Natural killer cell treated with Interleukin-12 subunit alpha and Interleukin-12 subunit beta and Interleukin-15 and Interleukin-18, amount 100 ng/mL, for 72 hours (primary cell): ENCODE results near the gene SOX1. TPM values are rescaled to one million over a fixed set of nuclear protein-coding genes. Genes with fewer than 3 reads are reported as not detected.
A peak's percentile ranks its signal among the peaks of the same experiment; 100 is the strongest.

Experiments used
- ATAC-seq, 2 donors: fragments of 150-1000 bp; cut with Tn5 transposase in 1 of 2; sonication (Bioruptor Pico), chemical (Tn5 transposase) in 1 of 2; 2 replicates each; pipeline ENCODE4 v1.10.0; 2021
- DNase-seq: peaks from one replicate; pipeline ENCODE4 v3.0.0; 2022; ENCODE audit warnings: low spot score
- H3K27ac Mint-ChIP-seq, 2 donors: 1 replicate in 1 of 2; 2 replicates in 1 of 2; pipeline ENCODE4 v1.8.0; 2022; ENCODE audit warnings: mixed read lengths in 2 of 2, mild to moderate bottlenecking in 1 of 2, moderate library complexity in 1 of 2
- H3K27me3 Mint-ChIP-seq, 2 donors: 1 replicate in 1 of 2; 2 replicates in 1 of 2; pipeline ENCODE4 v1.8.0; 2022; ENCODE audit warnings: mixed read lengths in 2 of 2
- H3K36me3 Mint-ChIP-seq: one replicate; pipeline ENCODE4 v1.8.0; 2022; ENCODE audit warnings: mixed read lengths
- H3K4me1 Mint-ChIP-seq, 2 donors: 1 replicate in 1 of 2; 2 replicates in 1 of 2; pipeline ENCODE4 v1.8.0; 2022; ENCODE audit warnings: low read depth in 2 of 2, mixed read lengths in 2 of 2, mild to moderate bottlenecking in 1 of 2
- H3K4me3 Mint-ChIP-seq: one replicate; pipeline ENCODE4 v1.8.0; 2022; ENCODE audit warnings: mixed read lengths
- H3K9me3 Mint-ChIP-seq: 2 replicates; pipeline ENCODE4 v1.8.0; 2022; ENCODE audit warnings: mixed read lengths
- total RNA-seq, 2 donors: library from RNA; stranded (reverse); gene quantifications; one replicate each; pipeline ENCODE4 v1.2.3, GENCODE V29; 2022

The SOX1 gene
- total RNA-seq, 2 donors from 2014 or later, result not detected

GRCh38 chr13:112071723-112072533 lies 5.0 kb downstream of the SOX1 start:
- ATAC-seq, result no peak
- Mint-ChIP-seq H3K27me3 (peaks cover 40 to 66% of the 10 kb centered on the region in 2 donors), H3K9me3 (no peaks in the 10 kb centered on the region), H3K27ac (no peak overlapping the region), H3K36me3 (peaks cover 17% of the 10 kb centered on the region), H3K4me1 (peaks cover 0 to 5% of the 10 kb centered on the region in 2 donors), H3K4me3 (no peak overlapping the region)
- DNase-seq, result no peak

- H3K27ac Mint-ChIP-seq, result no peak overlapping the region
- peaks cover 40 to 69% of the 10 kb centered on the region in 2 donors for H3K27me3 Mint-ChIP-seq
- DNase-seq, result no peak
- ATAC-seq, result no peak
- peaks cover 0 to 5% of the 10 kb centered on the region in 2 donors for H3K4me1 Mint-ChIP-seq
- H3K36me3 Mint-ChIP-seq, result peaks cover 17% of the 10 kb centered on the region
- H3K4me3 Mint-ChIP-seq, result no peak overlapping the region
- H3K9me3 Mint-ChIP-seq, result no peaks in the 10 kb centered on the region
Measured at GRCh38 chr13:112072534-112073244, 5.7 kb downstream of the SOX1 start.

- peaks cover 0 to 5% of the 10 kb centered on the region in 2 donors for H3K4me1 Mint-ChIP-seq
- H3K9me3 Mint-ChIP-seq, result no peaks in the 10 kb centered on the region
- peaks cover 17% of the 10 kb centered on the region for H3K36me3 Mint-ChIP-seq
- ATAC-seq (no peak), DNase-seq (no peak)
- H3K27ac Mint-ChIP-seq, result no peak overlapping the region
- H3K27me3 Mint-ChIP-seq, result peaks cover 40 to 69% of the 10 kb centered on the region in 2 donors
- no peak overlapping the region for H3K4me3 Mint-ChIP-seq
Measured at GRCh38 chr13:112073245-112074138, 6.5 kb downstream of the SOX1 start.

- Mint-ChIP-seq H3K36me3 (peaks cover 12% of the 10 kb centered on the region), H3K4me3 (no peak overlapping the region), H3K27me3 (peaks cover 39 to 64% of the 10 kb centered on the region in 2 donors), H3K27ac (no peak overlapping the region), H3K4me1 (peaks cover 0 to 5% of the 10 kb centered on the region in 2 donors), H3K9me3 (no peaks in the 10 kb centered on the region)
- ATAC-seq (no peak), DNase-seq (no peak)
Measured at GRCh38 chr13:112074139-112074865, 7.4 kb downstream of the SOX1 start.

GRCh38 chr13:112077729-112078128 lies 10.8 kb downstream of the SOX1 start:
- Mint-ChIP-seq H3K4me1 (peaks cover 0 to 3% of the 10 kb centered on the region in 2 donors), H3K4me3 (no peak overlapping the region), H3K9me3 (no peaks in the 10 kb centered on the region), H3K36me3 (no peaks in the 10 kb centered on the region), H3K27ac (no peak overlapping the region), H3K27me3 (peaks cover 25 to 43% of the 10 kb centered on the region in 2 donors)
- ATAC-seq (no peak), DNase-seq (no peak)

GRCh38 chr13:112078216-112078615 lies 11.3 kb downstream of the SOX1 start:
- DNase-seq (no peak), ATAC-seq (no peak)
- Mint-ChIP-seq H3K27ac (no peak overlapping the region), H3K36me3 (no peaks in the 10 kb centered on the region), H3K9me3 (no peaks in the 10 kb centered on the region), H3K27me3 (peaks cover 25 to 43% of the 10 kb centered on the region in 2 donors), H3K4me1 (peaks cover 0 to 3% of the 10 kb centered on the region in 2 donors), H3K4me3 (no peak overlapping the region)

GRCh38 chr13:112078879-112079531 lies 12.1 kb downstream of the SOX1 start:
- peaks cover 6% of the 10 kb centered on the region for H3K9me3 Mint-ChIP-seq
- no peaks in the 10 kb centered on the region for H3K4me1 Mint-ChIP-seq
- no peak for ATAC-seq
- no peak overlapping the region for H3K4me3 Mint-ChIP-seq
- H3K36me3 Mint-ChIP-seq, result peaks cover 6% of the 10 kb centered on the region
- H3K27ac Mint-ChIP-seq, result no peak overlapping the region
- no peak for DNase-seq
- peaks cover 23 to 43% of the 10 kb centered on the region in 2 donors for H3K27me3 Mint-ChIP-seq

- ATAC-seq (no peak), DNase-seq (no peak)
- H3K36me3 Mint-ChIP-seq, result peaks cover 13% of the 10 kb centered on the region
- no peak overlapping the region for H3K4me3 Mint-ChIP-seq
- no peaks in the 10 kb centered on the region for H3K4me1 Mint-ChIP-seq
- peaks cover 11% of the 10 kb centered on the region for H3K9me3 Mint-ChIP-seq
- H3K27me3 Mint-ChIP-seq, result peaks cover 21 to 43% of the 10 kb centered on the region in 2 donors
- no peak overlapping the region for H3K27ac Mint-ChIP-seq
Measured at GRCh38 chr13:112079696-112080095, 12.7 kb downstream of the SOX1 start.

- Mint-ChIP-seq H3K27ac (no peak overlapping the region), H3K4me1 (no peaks in the 10 kb centered on the region), H3K36me3 (peaks cover 20% of the 10 kb centered on the region), H3K9me3 (peaks cover 11% of the 10 kb centered on the region), H3K27me3 (peaks cover 22 to 41% of the 10 kb centered on the region in 2 donors), H3K4me3 (no peak overlapping the region)
- DNase-seq, result no peak
- no peak for ATAC-seq
Measured at GRCh38 chr13:112083971-112084370, 17.0 kb downstream of the SOX1 start.

- no peaks in the 10 kb centered on the region for H3K9me3 Mint-ChIP-seq
- peaks cover 24 to 39% of the 10 kb centered on the region in 2 donors for H3K27me3 Mint-ChIP-seq
- DNase-seq (no peak), ATAC-seq (peak in 1 of 2 donors; percentile 33)
- H3K27ac Mint-ChIP-seq, result no peak overlapping the region
- no peaks in the 10 kb centered on the region for H3K36me3 Mint-ChIP-seq
- no peaks in the 10 kb centered on the region for H3K4me1 Mint-ChIP-seq
- H3K4me3 Mint-ChIP-seq, result no peak overlapping the region
Measured at GRCh38 chr13:112092453-112092852, 25.5 kb downstream of the SOX1 start.

GRCh38 chr13:112095354-112095753 lies 28.4 kb downstream of the SOX1 start:
- no peak overlapping the region for H3K27ac Mint-ChIP-seq
- H3K27me3 Mint-ChIP-seq, result peaks cover 26 to 43% of the 10 kb centered on the region in 2 donors
- no peaks in the 10 kb centered on the region for H3K36me3 Mint-ChIP-seq
- H3K4me1 Mint-ChIP-seq, result no peaks in the 10 kb centered on the region
- ATAC-seq, result no peak
- no peak for DNase-seq
- no peak overlapping the region for H3K4me3 Mint-ChIP-seq
- H3K9me3 Mint-ChIP-seq, result no peaks in the 10 kb centered on the region

GRCh38 chr13:112096959-112097358 lies 30.0 kb downstream of the SOX1 start:
- no peaks in the 10 kb centered on the region for H3K36me3 Mint-ChIP-seq
- no peak overlapping the region for H3K27ac Mint-ChIP-seq
- ATAC-seq (no peak), DNase-seq (no peak)
- H3K4me3 Mint-ChIP-seq, result no peak overlapping the region
- H3K27me3 Mint-ChIP-seq, result peaks cover 36 to 49% of the 10 kb centered on the region in 2 donors
- no peaks in the 10 kb centered on the region for H3K4me1 Mint-ChIP-seq
- no peaks in the 10 kb centered on the region for H3K9me3 Mint-ChIP-seq
